GM19238 (cell line): ENCODE data around the gene SULF2.
A peak's percentile ranks its signal among the peaks of the same experiment; 100 is the strongest.

ENCODE experiments used
- DNase-seq: peaks from one replicate; pipeline ENCODE4 v3.0.0; 2011; ENCODE audit warnings: low spot score; ENCODE audit not compliant: insufficient read length

Gene SULF2

GRCh38 chr20:47737923-47738322, 47.4 kb downstream of the SULF2 start:
- DNase-seq = no peak

DNA sequence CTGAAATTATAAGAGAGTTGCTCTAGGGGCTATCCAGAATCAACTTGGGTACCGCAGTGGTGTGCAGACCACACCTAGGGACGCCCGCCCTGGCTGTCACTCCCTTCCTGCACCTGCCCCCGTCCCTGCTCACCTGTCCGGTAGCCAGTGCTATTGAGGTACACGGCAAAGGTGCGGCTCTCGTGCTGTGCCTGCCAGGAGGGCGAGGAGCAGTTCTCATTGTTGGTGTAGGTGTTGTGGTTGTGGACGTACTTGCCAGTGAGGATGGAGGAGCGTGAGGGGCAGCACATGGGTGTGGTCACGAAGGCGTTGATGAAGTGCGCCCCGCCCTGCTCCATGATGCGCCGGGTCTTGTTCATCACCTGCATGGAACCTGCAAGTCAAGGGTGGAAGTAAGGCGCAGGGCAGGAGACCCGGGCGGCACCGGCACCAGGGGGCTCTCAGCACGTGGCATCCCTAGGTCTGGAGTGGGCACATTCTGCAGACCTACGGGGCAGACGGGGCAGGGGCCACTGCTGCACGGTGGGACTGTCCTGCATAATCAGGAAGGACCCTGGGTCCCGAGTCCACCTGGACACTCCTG, 48.6 kb downstream of the SULF2 start:
- no peak for DNase-seq

GRCh38 chr20:47735412-47736400, 49.6 kb downstream of the SULF2 start:
- no peak for DNase-seq

DNA sequence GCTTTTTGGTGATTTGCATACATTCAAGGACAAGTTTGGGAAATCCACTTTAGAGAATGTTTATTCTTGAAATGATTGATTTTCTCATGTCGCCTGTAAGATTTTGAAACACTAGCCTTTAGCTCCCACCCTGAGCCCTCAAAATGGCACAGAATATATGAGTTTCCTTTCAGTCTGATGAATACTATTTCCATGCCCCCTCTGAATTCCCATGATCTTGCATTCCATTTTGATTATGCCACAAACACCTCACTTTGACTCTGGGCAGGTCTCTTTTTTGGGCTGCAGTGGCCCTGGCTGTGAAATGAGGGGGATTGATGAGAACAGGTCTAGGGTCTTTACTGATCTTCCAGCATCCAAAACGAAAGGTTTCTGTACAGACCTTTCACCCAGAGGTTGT, 50.4 kb downstream of the SULF2 start:
- no peak for DNase-seq

GRCh38 chr20:47733892-47734291, 51.4 kb downstream of the SULF2 start:
- no peak for DNase-seq

DNA sequence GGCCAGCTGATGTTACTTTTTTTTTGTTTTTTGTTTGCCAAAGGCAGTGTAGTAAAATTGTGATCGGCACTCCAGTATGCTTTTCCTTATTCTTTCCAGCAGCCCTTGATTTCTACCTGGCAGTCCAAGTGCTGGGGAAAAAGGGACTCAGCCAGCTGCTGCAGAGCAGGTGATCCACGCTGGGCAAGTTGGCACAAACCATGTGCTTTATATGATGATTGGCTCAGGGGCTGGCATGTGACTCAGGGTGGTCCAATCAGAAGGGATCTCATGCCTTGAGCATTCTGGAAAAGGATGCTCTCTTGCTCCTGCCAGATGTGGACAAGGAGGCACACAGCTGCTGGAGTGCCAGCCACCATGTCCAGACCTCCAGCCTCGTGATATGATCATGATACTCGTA, 54.5 kb downstream of the SULF2 start:
- DNase-seq = no peak

- DNase-seq = no peak
Measured at GRCh38 chr20:47729472-47729871, 55.8 kb downstream of the SULF2 start.

- DNase-seq = no peak
Measured at GRCh38 chr20:47727909-47728361, 57.3 kb downstream of the SULF2 start.

DNA sequence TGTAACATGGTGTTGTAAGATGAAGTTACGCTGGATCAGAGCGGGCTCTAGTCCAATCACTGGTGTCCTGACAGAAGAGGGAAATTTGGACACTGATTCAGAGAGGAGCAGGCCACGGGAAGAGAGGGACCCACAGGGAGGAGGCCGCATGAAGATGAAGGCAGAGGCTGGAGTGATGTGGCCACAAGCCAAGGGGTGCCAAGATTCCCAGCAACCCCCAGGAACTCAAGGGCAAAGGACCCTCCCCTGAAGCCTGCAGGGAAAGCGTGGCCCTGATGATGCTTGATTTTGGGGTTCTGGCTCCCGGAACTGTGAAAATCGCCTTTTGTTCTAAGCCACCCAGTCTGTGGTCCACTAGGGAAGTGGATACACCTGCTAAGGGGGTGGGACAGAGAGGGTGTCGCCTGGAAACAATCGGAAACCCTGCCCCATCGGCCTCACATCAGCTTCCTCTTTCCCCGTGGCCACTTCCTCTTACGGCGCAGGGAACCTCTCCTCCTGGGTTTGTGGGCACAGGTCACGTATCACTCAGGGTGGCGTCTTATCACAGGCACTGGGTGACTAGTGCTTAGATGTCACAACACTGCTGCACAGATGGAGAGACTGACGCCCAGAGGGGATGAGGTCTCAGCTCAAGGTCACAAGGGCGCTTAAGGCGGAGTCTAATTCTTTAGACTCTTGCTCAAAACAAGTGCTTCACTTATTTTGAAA, 58.0 kb downstream of the SULF2 start:
- peak; percentile 61 for DNase-seq

DNA sequence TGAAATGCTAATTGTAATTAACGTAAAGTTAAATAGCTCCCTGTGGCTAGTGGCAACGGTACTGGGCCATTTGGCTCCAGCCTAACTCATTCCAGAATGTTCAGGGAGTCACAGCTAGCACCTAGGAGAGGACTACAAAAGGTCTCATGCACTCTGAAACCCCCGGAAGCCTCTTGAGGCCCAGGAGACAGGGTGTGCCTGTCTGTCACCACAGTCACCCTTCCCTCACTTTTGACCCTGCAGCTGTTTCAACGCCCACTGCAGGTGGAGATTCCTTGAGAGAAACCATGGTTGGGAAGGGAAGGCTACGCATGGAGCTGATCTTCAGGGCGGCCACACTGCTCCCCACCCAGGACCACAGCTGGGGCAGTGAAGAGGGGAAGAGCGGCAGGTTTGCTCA, 58.6 kb downstream of the SULF2 start:
- no peak for DNase-seq

DNA sequence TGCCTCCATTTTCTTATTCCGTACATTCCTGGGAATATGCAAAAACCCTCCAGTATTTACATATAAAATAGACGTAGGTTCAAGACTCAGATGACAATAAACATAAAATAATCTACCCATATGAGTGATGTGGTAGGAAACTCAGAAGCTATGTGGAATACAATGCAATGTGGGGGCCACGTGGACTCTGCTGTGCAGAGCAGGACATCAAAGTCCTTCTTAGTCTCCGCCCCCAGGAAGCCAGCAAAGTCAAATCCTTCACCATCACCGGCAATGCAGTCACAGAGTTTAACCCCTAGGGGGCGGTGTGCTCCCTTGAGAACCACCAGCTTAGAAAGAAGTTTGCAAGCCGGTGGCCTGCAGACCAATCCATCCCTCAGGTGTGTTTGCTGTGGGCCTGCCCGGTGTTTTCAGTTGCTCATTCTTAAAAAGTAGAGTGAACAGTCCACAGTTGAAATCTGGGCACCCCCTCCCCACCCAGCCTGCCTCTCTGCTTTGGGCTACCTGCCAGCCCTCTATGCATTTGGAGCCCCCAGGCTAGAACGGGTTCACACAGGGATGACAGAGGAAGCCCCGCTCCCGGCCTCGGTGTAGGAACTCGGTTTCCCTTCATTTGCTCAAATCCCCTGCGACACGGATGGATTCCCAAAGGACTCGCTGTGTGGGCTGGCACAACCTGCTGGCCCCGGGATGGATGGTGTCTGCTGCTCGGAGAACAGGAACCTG, 59.9 kb downstream of the SULF2 start:
- peak; percentile 70 for DNase-seq

DNA sequence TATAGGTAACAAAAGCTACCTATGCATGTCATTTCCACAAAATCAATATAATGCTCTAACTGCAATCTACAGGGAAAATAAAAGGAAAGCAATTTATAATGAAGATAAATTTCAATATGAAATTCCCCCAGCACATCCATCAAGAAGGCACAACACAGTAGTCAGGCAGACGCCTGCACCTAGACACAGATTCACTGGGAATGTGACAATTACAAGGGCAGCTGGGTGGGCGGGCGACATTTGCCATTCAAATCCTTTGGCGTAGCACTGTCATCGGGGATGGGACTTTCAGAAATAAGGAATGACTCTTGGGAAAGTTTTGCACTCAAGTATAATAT, 60.4 kb downstream of the SULF2 start:
- DNase-seq = no peak

GRCh38 chr20:47724396-47724795, 60.9 kb downstream of the SULF2 start:
- DNase-seq = no peak

DNA sequence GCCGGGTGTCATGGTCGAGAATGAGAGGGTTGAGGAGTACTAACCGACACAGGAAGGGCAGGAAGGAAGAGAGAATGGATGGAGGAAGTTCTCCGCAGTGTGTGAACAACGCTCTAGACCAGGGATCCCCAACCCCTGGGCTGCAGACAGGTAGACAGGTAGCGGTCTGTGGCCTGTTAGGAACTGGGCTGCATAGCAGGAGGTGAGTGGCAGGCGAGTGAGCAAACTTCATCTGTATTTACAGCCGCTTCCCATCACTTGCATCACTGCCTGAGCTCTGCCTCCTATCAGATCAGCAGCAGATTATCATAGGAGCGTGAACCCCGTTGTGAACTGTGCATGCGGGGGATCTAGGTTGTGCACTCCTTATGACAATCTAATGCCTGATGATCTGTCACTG, 62.0 kb downstream of the SULF2 start:
- no peak for DNase-seq

DNA sequence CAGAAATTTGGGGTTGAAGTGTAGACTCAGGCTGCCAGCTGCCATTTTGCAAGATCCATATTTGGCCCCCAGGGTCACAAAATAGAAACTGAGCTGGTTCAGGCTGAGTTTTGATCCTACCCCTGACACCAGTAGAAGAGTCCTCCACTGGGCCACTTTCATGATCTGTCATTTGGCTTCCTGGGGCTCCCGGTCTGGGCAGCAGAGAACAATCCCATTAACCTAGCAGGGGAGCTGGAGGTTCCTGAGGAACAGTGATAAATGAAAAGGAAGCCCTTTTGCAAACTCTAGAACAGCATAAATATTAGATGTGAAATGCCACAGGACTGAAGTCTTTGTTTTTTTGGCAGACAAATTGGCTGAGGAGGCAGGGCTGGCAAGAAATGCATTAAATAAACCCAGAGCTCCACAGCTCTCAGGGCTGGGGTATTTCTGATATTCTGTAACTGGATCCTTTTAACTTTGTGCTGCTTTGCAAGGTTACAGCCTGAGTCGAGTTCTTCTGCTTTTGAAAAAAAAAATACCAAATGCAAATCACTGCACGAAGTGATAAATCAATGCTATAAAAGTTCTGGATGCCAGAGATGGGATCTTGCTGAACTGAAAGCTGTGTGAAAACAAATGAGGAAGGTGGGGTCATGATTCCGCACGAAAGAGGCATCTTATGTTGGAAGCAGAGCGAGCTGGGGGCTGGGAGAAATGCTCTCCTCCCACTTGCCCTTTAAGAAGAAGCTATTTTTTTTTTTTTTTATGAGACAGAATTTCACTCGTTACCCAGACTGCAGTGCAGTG, 64.4 kb downstream of the SULF2 start:
- DNase-seq = no peak

- DNase-seq = no peak
Measured at GRCh38 chr20:47719625-47720024, 65.7 kb downstream of the SULF2 start.

DNA sequence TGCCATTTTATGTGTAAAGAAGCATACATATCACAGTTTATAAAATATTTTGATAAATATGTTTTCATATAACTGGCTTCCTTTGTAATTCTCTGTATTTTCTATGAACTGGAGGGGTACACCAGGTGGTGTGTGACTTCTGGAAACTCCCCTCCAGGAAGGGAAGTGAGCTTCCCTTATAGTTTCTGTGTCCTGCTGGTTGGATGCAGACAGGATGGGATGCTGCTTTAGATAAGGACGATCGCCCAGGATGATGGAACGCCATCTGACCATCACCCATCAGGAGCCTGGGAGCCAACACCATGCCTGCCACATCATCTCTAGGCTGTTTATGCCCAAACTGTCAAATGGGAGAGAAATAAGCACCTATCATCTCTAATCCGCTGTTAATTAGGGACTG, 66.1 kb downstream of the SULF2 start:
- no peak for DNase-seq

- no peak for DNase-seq
Measured at GRCh38 chr20:47718398-47718797, 66.9 kb downstream of the SULF2 start.

- no peak for DNase-seq
Measured at GRCh38 chr20:47717421-47717820, 67.9 kb downstream of the SULF2 start.

DNA sequence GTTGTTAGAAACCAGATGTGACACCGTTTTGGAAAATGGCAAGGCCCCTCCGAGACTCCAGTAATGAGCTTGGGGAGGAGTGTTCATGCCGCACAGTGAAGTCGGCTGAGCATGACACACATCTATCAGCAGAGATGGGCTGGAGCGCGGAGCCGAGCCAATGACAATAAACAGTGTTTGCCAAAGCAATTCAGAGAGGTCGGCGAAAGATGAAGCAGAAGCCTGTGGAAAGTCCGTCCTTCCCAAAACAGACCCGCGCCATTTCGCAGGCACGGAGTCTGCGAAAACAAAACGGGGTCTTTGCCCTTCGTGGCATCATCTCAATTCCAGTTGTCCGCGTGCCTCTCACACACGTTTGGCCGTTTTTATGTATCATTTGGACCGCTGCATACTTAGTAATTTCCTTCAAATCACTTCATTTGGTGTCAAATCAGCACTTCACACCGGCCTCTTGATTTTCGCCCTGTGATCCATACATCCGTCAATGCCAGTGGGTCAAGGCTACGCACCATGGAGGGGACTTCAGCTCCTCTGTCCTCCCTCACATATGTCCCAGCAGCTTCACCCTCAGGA, 71.3 kb downstream of the SULF2 start:
- DNase-seq = no peak
